SJCRH30 (cell line): ENCODE measurements around the gene FAM227B. TPM values are rescaled to one million over a fixed set of nuclear protein-coding genes. Genes with fewer than 3 reads are reported as not detected.
A peak's percentile ranks its signal among the peaks of the same experiment; 100 is the strongest.

Experiments
- DNase-seq, 2 experiments: peaks; one replicate each; pipeline ENCODE4 v3.0.0-alpha.2; 2015 to 2020
- H3K27ac ChIP-seq: fragments of 250-450 bp; sonication (Bioruptor Pico); 2 replicates; pipeline ENCODE4 v1.5.1; 2020; ENCODE audit warnings: mild to moderate bottlenecking, moderate library complexity
- H3K27me3 ChIP-seq: fragments of 250-450 bp; sonication (Bioruptor Pico); 2 replicates; pipeline ENCODE4 v1.5.1; 2020; ENCODE audit warnings: mild to moderate bottlenecking, moderate library complexity
- H3K36me3 ChIP-seq: fragments of 250-450 bp; sonication (Bioruptor Pico); 2 replicates; pipeline ENCODE4 v1.5.1; 2020; ENCODE audit warnings: mild to moderate bottlenecking, moderate library complexity
- H3K4me1 ChIP-seq: fragments of 250-450 bp; sonication (Bioruptor Pico); 2 replicates; pipeline ENCODE4 v1.5.1; 2020; ENCODE audit warnings: mild to moderate bottlenecking, moderate library complexity
- H3K4me3 ChIP-seq: fragments of 250-450 bp; sonication (Bioruptor Pico); 2 replicates; pipeline ENCODE4 v1.5.1; 2020; ENCODE audit warnings: mild to moderate bottlenecking, moderate library complexity
- H3K9me3 ChIP-seq: fragments of 250-450 bp; sonication (Bioruptor Pico); replicated peaks from 2 replicates; pipeline ENCODE4 v1.5.1; 2020; ENCODE audit warnings: mild to moderate bottlenecking, moderate library complexity
- total RNA-seq: library from RNA; depleted of rRNA; stranded (reverse); fragments of >200 nt; shearing (Covaris generic); gene quantifications from 2 replicates; pipeline ENCODE4 v1.2.3, GENCODE V29; 2014

The FAM227B gene
- total RNA-seq, 1 experiment from 2014 or later = 9.7 TPM

GRCh38 chr15:49460411-49460941 is 160.1 kb downstream of the FAM227B start:
- Histone ChIP-seq H3K9me3 (no peaks in the 10 kb centered on the region), H3K27ac (no peak overlapping the region)

GRCh38 chr15:49458145-49458544 is 162.5 kb downstream of the FAM227B start:
- H3K36me3 ChIP-seq = peaks cover 31% of the 10 kb centered on the region
- H3K9me3 ChIP-seq = no peaks in the 10 kb centered on the region
- no peaks in the 10 kb centered on the region for H3K27me3 ChIP-seq
- no peak for DNase-seq
- H3K4me3 ChIP-seq = no peak overlapping the region
- no peak overlapping the region for H3K27ac ChIP-seq
- no peaks in the 10 kb centered on the region for H3K4me1 ChIP-seq

More at GRCh38 chr15:49460411-49460941, 160.1 kb downstream of the FAM227B start:
- Histone ChIP-seq H3K27me3 (no peaks in the 10 kb centered on the region), H3K4me1 (no peaks in the 10 kb centered on the region), H3K4me3 (no peak overlapping the region), H3K36me3 (peaks cover 37% of the 10 kb centered on the region)
- no peak for DNase-seq

- Histone ChIP-seq H3K27me3 (no peaks in the 10 kb centered on the region), H3K9me3 (no peaks in the 10 kb centered on the region; the same call in 1 of the 2 replicates), H3K4me1 (no peaks in the 10 kb centered on the region), H3K36me3 (peaks cover 27% of the 10 kb centered on the region), H3K4me3 (no peak overlapping the region), H3K27ac (no peak overlapping the region)
- no peak for DNase-seq
Measured at GRCh38 chr15:49456166-49456565, 164.5 kb downstream of the FAM227B start.

GRCh38 chr15:49452595-49452994 is 168.0 kb downstream of the FAM227B start:
- H3K36me3 ChIP-seq = peaks cover 16% of the 10 kb centered on the region; the same call in 1 of the 2 replicates
- peaks cover 8% of the 10 kb centered on the region for H3K4me1 ChIP-seq
- no peaks in the 10 kb centered on the region; the same call in 1 of the 2 replicates for H3K9me3 ChIP-seq
- no peaks in the 10 kb centered on the region for H3K27me3 ChIP-seq
- DNase-seq = no peak
- no peak overlapping the region for H3K27ac ChIP-seq
- no peak overlapping the region for H3K4me3 ChIP-seq

- H3K4me3 ChIP-seq = no peak overlapping the region
- peaks cover 36% of the 10 kb centered on the region for H3K4me1 ChIP-seq
- no peak for DNase-seq
- H3K27ac ChIP-seq = no peak overlapping the region
- H3K36me3 ChIP-seq = peaks cover 16% of the 10 kb centered on the region
- H3K27me3 ChIP-seq = no peaks in the 10 kb centered on the region
- no peaks in the 10 kb centered on the region for H3K9me3 ChIP-seq
Measured at GRCh38 chr15:49441816-49442215, 178.8 kb downstream of the FAM227B start.

- Histone ChIP-seq H3K36me3 (peaks cover 17% of the 10 kb centered on the region), H3K27ac (no peak overlapping the region), H3K9me3 (no peaks in the 10 kb centered on the region), H3K27me3 (no peaks in the 10 kb centered on the region), H3K4me1 (peaks cover 41% of the 10 kb centered on the region), H3K4me3 (no peak overlapping the region)
- no peak for DNase-seq
Measured at GRCh38 chr15:49441356-49441755, 179.3 kb downstream of the FAM227B start.

- Histone ChIP-seq H3K9me3 (no peaks in the 10 kb centered on the region), H3K4me1 (peaks cover 54% of the 10 kb centered on the region), H3K27me3 (no peaks in the 10 kb centered on the region), H3K4me3 (no peak overlapping the region), H3K27ac (peak overlapping the region; percentile 10; the same call in 1 of the 2 replicates), H3K36me3 (peaks cover 15% of the 10 kb centered on the region; the same call in 1 of the 2 replicates)
- no peak for DNase-seq
Measured at GRCh38 chr15:49439678-49440395, 180.8 kb downstream of the FAM227B start.

GRCh38 chr15:49438962-49439631 is 181.5 kb downstream of the FAM227B start:
- Histone ChIP-seq H3K27me3 (no peaks in the 10 kb centered on the region), H3K9me3 (no peaks in the 10 kb centered on the region), H3K4me3 (no peak overlapping the region), H3K36me3 (peaks cover 20% of the 10 kb centered on the region; the same call in 1 of the 2 replicates), H3K27ac (peak overlapping the region; percentile 10; the same call in 1 of the 2 replicates), H3K4me1 (peaks cover 61% of the 10 kb centered on the region)
- DNase-seq = no peak

GRCh38 chr15:49436751-49437150 is 183.9 kb downstream of the FAM227B start:
- Histone ChIP-seq H3K27me3 (no peaks in the 10 kb centered on the region), H3K4me3 (no peak overlapping the region), H3K27ac (peak overlapping the region; percentile 94), H3K4me1 (peaks cover 74% of the 10 kb centered on the region), H3K36me3 (peaks cover 29% of the 10 kb centered on the region; the same call in 1 of the 2 replicates), H3K9me3 (no peaks in the 10 kb centered on the region)
- DNase-seq = no peak

- Histone ChIP-seq H3K27ac (peak overlapping the region; percentile 94), H3K27me3 (no peaks in the 10 kb centered on the region), H3K4me3 (no peak overlapping the region), H3K4me1 (peaks cover 72% of the 10 kb centered on the region), H3K9me3 (no peaks in the 10 kb centered on the region), H3K36me3 (peaks cover 34% of the 10 kb centered on the region)
- peak; percentile 31 to 77 for DNase-seq
Measured at GRCh38 chr15:49435174-49435573, 185.4 kb downstream of the FAM227B start.

- H3K4me1 ChIP-seq = peaks cover 34% of the 10 kb centered on the region
- DNase-seq = no peak
- H3K27me3 ChIP-seq = no peaks in the 10 kb centered on the region
- no peaks in the 10 kb centered on the region for H3K9me3 ChIP-seq
- peaks cover 67% of the 10 kb centered on the region for H3K36me3 ChIP-seq
- H3K27ac ChIP-seq = no peak overlapping the region
- no peak overlapping the region for H3K4me3 ChIP-seq
Measured at GRCh38 chr15:49430046-49430445, 190.6 kb downstream of the FAM227B start.

- H3K36me3 ChIP-seq = peaks cover 64% of the 10 kb centered on the region
- no peak for DNase-seq
- peaks cover 20% of the 10 kb centered on the region for H3K4me1 ChIP-seq
- H3K9me3 ChIP-seq = no peaks in the 10 kb centered on the region
- no peaks in the 10 kb centered on the region for H3K27me3 ChIP-seq
- H3K4me3 ChIP-seq = no peak overlapping the region
- H3K27ac ChIP-seq = no peak overlapping the region
Measured at GRCh38 chr15:49428409-49429095, 192.1 kb downstream of the FAM227B start.

GRCh38 chr15:49427372-49427771 is 193.2 kb downstream of the FAM227B start:
- Histone ChIP-seq H3K27ac (peak overlapping the region; percentile 79; the same call in 1 of the 2 replicates), H3K4me3 (peak overlapping the region; percentile 59), H3K4me1 (peaks cover 13% of the 10 kb centered on the region)

GRCh38 chr15:49424954-49425353 is 195.7 kb downstream of the FAM227B start:
- Histone ChIP-seq H3K27ac (peak overlapping the region; percentile 79), H3K4me3 (peak overlapping the region; percentile 59)
- no peak for DNase-seq

More at GRCh38 chr15:49427372-49427771, 193.2 kb downstream of the FAM227B start:
- Histone ChIP-seq H3K36me3 (peaks cover 56% of the 10 kb centered on the region), H3K27me3 (no peaks in the 10 kb centered on the region), H3K9me3 (no peaks in the 10 kb centered on the region)
- no peak for DNase-seq

More at GRCh38 chr15:49424954-49425353, 195.7 kb downstream of the FAM227B start:
- H3K9me3 ChIP-seq = no peaks in the 10 kb centered on the region
- H3K4me1 ChIP-seq = peaks cover 12% of the 10 kb centered on the region
- H3K36me3 ChIP-seq = peaks cover 46% of the 10 kb centered on the region
- H3K27me3 ChIP-seq = no peaks in the 10 kb centered on the region
